NCI-H345 (cell line): ENCODE results near the gene MAPK12.

Experiments used
- DNase-seq: peaks from one replicate; lab custom pipeline; 2025; lab: John Stamatoyannopoulos, UW

The MAPK12 gene

GRCh38 chr22:50252082-50253045 lies 9.1 kb downstream of the MAPK12 start:
- peak; percentile 35 for DNase-seq

- DNase-seq, result no peak
Measured at GRCh38 chr22:50251477-50252081, 9.9 kb downstream of the MAPK12 start.

- DNase-seq, result peak; percentile 64
Measured at GRCh38 chr22:50250555-50251476, 10.7 kb downstream of the MAPK12 start, which contains the start of gene HDAC10. Gene HDAC10, minus strand, starts transcription at chr22:50251265. Its CDS starts 233 bp downstream, at chr22:50251032.

GRCh38 chr22:50250249-50250554 lies 11.3 kb downstream of the MAPK12 start:
- no peak for DNase-seq

GRCh38 chr22:50249341-50250248 lies 11.9 kb downstream of the MAPK12 start:
- DNase-seq, result no peak

- DNase-seq, result no peak
Measured at GRCh38 chr22:50248196-50249081, 13.0 kb downstream of the MAPK12 start.

GRCh38 chr22:50247748-50248147 lies 13.7 kb downstream of the MAPK12 start:
- no peak for DNase-seq

- DNase-seq, result no peak
Measured at GRCh38 chr22:50246242-50247175, 15.0 kb downstream of the MAPK12 start.

GRCh38 chr22:50245214-50246072 lies 16.0 kb downstream of the MAPK12 start:
- peak; percentile 15 for DNase-seq

GRCh38 chr22:50244420-50245213 lies 16.9 kb downstream of the MAPK12 start, which contains the start of gene TUBGCP6:
Gene TUBGCP6, minus strand, starts transcription at chr22:50245023. Its CDS starts 564 bp downstream, at chr22:50244459.
- DNase-seq, result peak; percentile 90

GRCh38 chr22:50243685-50244419 lies 17.6 kb downstream of the MAPK12 start:
- DNase-seq, result no peak

GRCh38 chr22:50242406-50242949 lies 19.0 kb downstream of the MAPK12 start:
- no peak for DNase-seq

- DNase-seq, result no peak
Measured at GRCh38 chr22:50238755-50239154, 22.7 kb downstream of the MAPK12 start.

GRCh38 chr22:50236731-50237409 lies 24.6 kb downstream of the MAPK12 start:
- no peak for DNase-seq

- DNase-seq, result no peak
Measured at GRCh38 chr22:50233223-50233622, 28.3 kb downstream of the MAPK12 start.
